Heart left ventricle (tissue), 16 donors: ENCODE results near the gene PPP1R12B. TPM values are rescaled to one million over a fixed set of nuclear protein-coding genes. Genes with fewer than 3 reads are reported as not detected.
A peak's percentile ranks its signal among the peaks of the same experiment; 100 is the strongest.
"Not testable (repeated sequence)": the region's sequence is repeated elsewhere in the genome, so short reads cannot be mapped to it uniquely, and the experiment has no call there.

Experiments used
- ATAC-seq, 4 donors: fragments of 200-7000 bp; cut with Tn5 transposase; one replicate each; pipeline ENCODE4 v1.9.1; 2020 to 2022; ENCODE audit warnings: moderate library complexity in 4 of 4, mild to moderate bottlenecking in 3 of 4, moderate number of reproducible peaks in 1 of 4
- DNase-seq, 5 donors: peaks; one replicate each; pipeline ENCODE4 v3.0.0-alpha.2; 2020
- H3K27ac ChIP-seq, 12 donors: fragments of 200-600 bp; sonication (generic) in 4 of 12; one replicate each; pipeline versions ENCODE4 v1.5.0 to v1.8.0; 2016 to 2022; ENCODE audit warnings: mild to moderate bottlenecking in 2 of 12
- H3K27me3 ChIP-seq, 9 donors: fragments of 200-600 bp; sonication (generic) in 2 of 9; one replicate each; pipeline versions ENCODE4 v1.5.1 to v1.8.0; 2016 to 2022; ENCODE audit warnings: mild to moderate bottlenecking in 3 of 9
- H3K36me3 ChIP-seq, 9 donors: fragments of 200-600 bp; sonication (generic) in 2 of 9; one replicate each; pipeline versions ENCODE4 v1.5.0 to v1.8.0; 2018 to 2022; ENCODE audit warnings: mild to moderate bottlenecking in 2 of 9
- H3K4me1 ChIP-seq, 12 donors: fragments of 200-600 bp; sonication (generic) in 4 of 12; one replicate each; pipeline versions ENCODE4 v1.5.0 to v1.8.0; 2016 to 2022; ENCODE audit warnings: mild to moderate bottlenecking in 3 of 12
- H3K4me3 ChIP-seq, 12 donors: fragments of 200-600 bp; sonication (generic) in 4 of 12; one replicate each; pipeline versions ENCODE4 v1.5.0 to v1.8.0; 2017 to 2022; ENCODE audit warnings: mild to moderate bottlenecking in 9 of 12, moderate library complexity in 4 of 12
- H3K9me3 ChIP-seq, 12 donors: fragments of 200-600 bp; sonication (generic) in 4 of 12; one replicate each; pipeline versions ENCODE4 v1.5.0 to v1.8.0; 2016 to 2022; ENCODE audit warnings: mild to moderate bottlenecking in 1 of 12
- POLR2A ChIP-seq, 2 donors: fragments of 450-650 bp; IDR thresholded peaks; one replicate each; pipeline ENCODE4 v1.6.1; 2017; ENCODE audit warnings: antibody characterized with exemption in 2 of 2, mild to moderate bottlenecking in 2 of 2, moderate library complexity in 2 of 2
- WGBS, 4 donors: extraction: QIAGEN DNeasy Blood & Tissue Kit in 2 of 4; methylation state at CpG; one replicate each; pipeline versions ENCODE4 v1.1.5 to v1.1.7; 2013 to 2018; 5-methylcytosine and 5-hydroxymethylcytosine counted together
- intact Hi-C, 10 donors: fragments of 100-400 bp; cut with DNase I; formaldehyde crosslinking; loops; one replicate each; pipeline versions ENCODE4 v1.11.1 to v1.14.2; 2022
- polyA plus RNA-seq, 2 donors: library from polyadenylated mRNA; stranded (reverse); fragments of 200-250 nt; gene quantifications; one replicate each; pipeline ENCODE4 v1.2.3, GENCODE V29; 2013
- total RNA-seq, 9 donors: library from RNA; depleted of rRNA in 2 of 9; stranded (reverse); fragments of >200 nt in 2 of 9; fragmentation: NEBNext Ultra II Directional in 3 of 9; extraction: Animal tissue kit (Norgen Biotek cat#: 25700) in 3 of 9; gene quantifications; one replicate each; pipeline versions ENCODE4 v1.1.0 to v1.2.4, GENCODE V29; 2016 to 2023
- TF ChIP-seq, protein P1 (sequence below), 12 donors: fragments of 200-600 bp; sonication (generic) in 4 of 12; IDR thresholded peaks; one replicate each; pipeline versions ENCODE4 v1.5.0 to v1.8.0; 2018 to 2022; ENCODE audit warnings: antibody characterized with exemption in 12 of 12, mild to moderate bottlenecking in 5 of 12
- donor health status: ischemic (EF 13 %, LVEDD 7.1; RV severe dilation, severe dysfunction).
- donor health status: healthy with polysubstance abuse.
- donor health status: DM: no; HTN: yes; CAD: no.
- donor health status: DM: no; HTN: no; CAD: no.
- donor health status: ischemic (EF 25% LVEDD 6.9; RV normal size, moderate dysfunction).
- donor health status: ischemic (EF 25% LVEDD 5.7; RV mildly dilated, moderate dysfunction).
- donor health status: healthy.
- donor health status: DM: yes; HTN: yes; CAD: no.
- donor health status: ischemic (EF 35%, LVEDD 5.7; RV mildly dilated, moderate dysfunction).
- donor health status: nonischemic (EF 11% LVEDD 7.7; RV severe dilation, severe dysfunction).
- donor health status: DM: yes; HTN: yes; CAD: no.
- donor health status: PGD.
- donor health status: ischemic (EF 29% LVEDD 5.4; RV normal size, mild dysfunction).
- donor health status: nonischemic (EF 23%, LVEDD 6.1; RV moderate dilation, normal function).

Gene PPP1R12B
- total and polyA plus RNA-seq, 11 donors: 49.9 to 972 (median 559) TPM

- Histone ChIP-seq H3K27me3 (peaks cover 0 to 57% (median 0%) of the 10 kb centered on the region in 9 donors), H3K4me3 (no peak overlapping the region), H3K27ac (peak overlapping the region in 6 of 12 donors; percentile 63 to 87 (median 70)), H3K36me3 (peaks cover 0 to 3% (median 0%) of the 10 kb centered on the region in 9 donors), H3K9me3 (no peaks in the 10 kb centered on the region), H3K4me1 (peaks cover 4 to 54% (median 28%) of the 10 kb centered on the region in 12 donors)
- intact Hi-C loops: no loop called here
- no peak for ATAC-seq
- peak in 1 of 5 donors; percentile 43 for DNase-seq
- no peak for TF ChIP-seq POLR2A (IDR thresholded peaks at IDR 0.05)
- TF ChIP-seq, protein P1, sequence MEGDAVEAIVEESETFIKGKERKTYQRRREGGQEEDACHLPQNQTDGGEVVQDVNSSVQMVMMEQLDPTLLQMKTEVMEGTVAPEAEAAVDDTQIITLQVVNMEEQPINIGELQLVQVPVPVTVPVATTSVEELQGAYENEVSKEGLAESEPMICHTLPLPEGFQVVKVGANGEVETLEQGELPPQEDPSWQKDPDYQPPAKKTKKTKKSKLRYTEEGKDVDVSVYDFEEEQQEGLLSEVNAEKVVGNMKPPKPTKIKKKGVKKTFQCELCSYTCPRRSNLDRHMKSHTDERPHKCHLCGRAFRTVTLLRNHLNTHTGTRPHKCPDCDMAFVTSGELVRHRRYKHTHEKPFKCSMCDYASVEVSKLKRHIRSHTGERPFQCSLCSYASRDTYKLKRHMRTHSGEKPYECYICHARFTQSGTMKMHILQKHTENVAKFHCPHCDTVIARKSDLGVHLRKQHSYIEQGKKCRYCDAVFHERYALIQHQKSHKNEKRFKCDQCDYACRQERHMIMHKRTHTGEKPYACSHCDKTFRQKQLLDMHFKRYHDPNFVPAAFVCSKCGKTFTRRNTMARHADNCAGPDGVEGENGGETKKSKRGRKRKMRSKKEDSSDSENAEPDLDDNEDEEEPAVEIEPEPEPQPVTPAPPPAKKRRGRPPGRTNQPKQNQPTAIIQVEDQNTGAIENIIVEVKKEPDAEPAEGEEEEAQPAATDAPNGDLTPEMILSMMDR (IDR thresholded peaks at IDR 0.05): no peak
- WGBS, 4 donors: 85 to 92% (median 88%) methylated on average over 13 of the region's 13 CpGs
Measured at GRCh38 chr1:202616355-202616915, 267.9 kb downstream of the PPP1R12B start.

GRCh38 chr1:202619012-202619411, 270.5 kb downstream of the PPP1R12B start:
- peak; percentile 27 to 49 (median 38) for ATAC-seq
- H3K9me3 ChIP-seq, H3K36me3 ChIP-seq, H3K4me3 ChIP-seq, intact Hi-C loops: not testable (repeated sequence)
- Histone ChIP-seq H3K4me1 (peaks cover 4 to 56% (median 35%) of the 10 kb centered on the region in 12 donors), H3K27ac (peak overlapping the region in 5 of 12 donors; percentile 35 to 53 (median 42)), H3K27me3 (peaks cover 0 to 58% (median 0%) of the 10 kb centered on the region in 9 donors)
- DNase-seq: peak in 3 of 5 donors; percentile 50 to 59 (median 51)
- 32 to 67% (median 53%) methylated on average over 11 of the region's 11 CpGs for WGBS, 4 donors

DNA sequence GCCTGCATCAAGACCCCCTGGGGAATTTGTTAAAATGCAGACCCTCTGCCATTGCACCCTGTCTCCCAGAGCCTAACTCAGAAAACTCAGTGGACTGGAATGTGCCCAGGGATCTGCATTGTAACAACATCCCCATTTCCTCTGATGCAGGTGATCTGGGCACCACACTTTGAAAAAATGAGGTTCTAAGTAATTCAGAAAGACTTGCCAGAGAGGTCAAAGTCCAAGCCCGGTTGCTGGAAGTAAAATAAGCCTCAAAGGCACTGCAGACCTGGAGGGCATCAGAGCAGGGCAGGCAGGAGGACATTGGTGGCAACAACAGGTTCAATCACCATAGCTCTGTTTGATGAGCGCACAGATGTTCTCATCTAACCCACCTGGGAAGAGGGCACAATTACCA, 271.0 kb downstream of the PPP1R12B start:
- 61 to 94% (median 88%) methylated on average over 2 of the region's 2 CpGs for WGBS, 4 donors
- H3K27ac ChIP-seq: peak overlapping the region in 5 of 12 donors; percentile 35 to 53 (median 42)
- H3K27me3 ChIP-seq: peaks cover 0 to 57% (median 0%) of the 10 kb centered on the region in 9 donors
- no peak for ATAC-seq
- peaks cover 4 to 52% (median 32%) of the 10 kb centered on the region in 12 donors for H3K4me1 ChIP-seq
- no peak for DNase-seq
- H3K9me3 ChIP-seq: no peaks in the 10 kb centered on the region
- TF ChIP-seq, protein P1 (IDR thresholded peaks at IDR 0.05): no peak
- no peak for TF ChIP-seq POLR2A (IDR thresholded peaks at IDR 0.05)
- no peaks in the 10 kb centered on the region for H3K36me3 ChIP-seq
- H3K4me3 ChIP-seq: no peak overlapping the region
- intact Hi-C loops: no loop called here

GRCh38 chr1:202620036-202620435, 271.5 kb downstream of the PPP1R12B start:
- not testable (repeated sequence) for H3K27ac ChIP-seq, H3K4me3 ChIP-seq, H3K36me3 ChIP-seq, H3K9me3 ChIP-seq, ATAC-seq
- intact Hi-C loops: loop anchor here in 4 of 10 donors (5.0 to 10.0 kb wide), 2 partner anchors 275 to 278 kb away; partner anchors contain the start of genes UBE2T (in 4 of the 4) and PPP1R12B (in 3 of the 4)
- peak in 1 of 5 donors; percentile 28 for DNase-seq
- H3K4me1 ChIP-seq: peaks cover 2 to 51% (median 27%) of the 10 kb centered on the region in 12 donors
- peaks cover 0 to 57% (median 0%) of the 10 kb centered on the region in 9 donors for H3K27me3 ChIP-seq
- 91 to 100% (median 100%) methylated on average over 2 of the region's 2 CpGs; no CpG with 5 or more reads in 1 of the 4 donors for WGBS, 4 donors

GRCh38 chr1:202621446-202621845, 272.9 kb downstream of the PPP1R12B start:
- H3K27me3 ChIP-seq: peaks cover 0 to 67% (median 0%) of the 10 kb centered on the region in 9 donors
- TF ChIP-seq POLR2A (IDR thresholded peaks at IDR 0.05): no peak
- TF ChIP-seq, protein P1 (IDR thresholded peaks at IDR 0.05): no peak

More at GRCh38 chr1:202621446-202621845, 272.9 kb downstream of the PPP1R12B start:
- Histone ChIP-seq H3K9me3 (no peaks in the 10 kb centered on the region), H3K4me3 (no peak overlapping the region), H3K27ac (no peak overlapping the region), H3K36me3 (no peaks in the 10 kb centered on the region), H3K4me1 (peaks cover 0 to 47% (median 14%) of the 10 kb centered on the region in 12 donors)
- DNase-seq: no peak
- ATAC-seq: no peak
- 77 to 100% (median 97%) methylated on average over 3 of the region's 3 CpGs for WGBS, 4 donors
- intact Hi-C loops: loop anchor here in 4 of 10 donors (5.0 to 10.0 kb wide), 2 partner anchors 277 to 279 kb away; partner anchors contain the start of genes UBE2T (in 4 of the 4) and PPP1R12B (in 3 of the 4)
